Skin of body (tissue), 2 donors: ENCODE data around the gene KCTD17. TPM values are rescaled to one million over a fixed set of nuclear protein-coding genes. Genes with fewer than 3 reads are reported as not detected.

Source experiments
- DNase-seq: peaks from one replicate; lab custom pipeline; 2025; lab: John Stamatoyannopoulos, UW
- total RNA-seq: library from RNA; depleted of rRNA; stranded (reverse); fragments of >200 nt; gene quantifications from one replicate; pipeline ENCODE4 v1.2.3, GENCODE V29; 2014

Gene KCTD17
- total RNA-seq, 1 donor from 2014 or later, result 11.7 TPM

DNA sequence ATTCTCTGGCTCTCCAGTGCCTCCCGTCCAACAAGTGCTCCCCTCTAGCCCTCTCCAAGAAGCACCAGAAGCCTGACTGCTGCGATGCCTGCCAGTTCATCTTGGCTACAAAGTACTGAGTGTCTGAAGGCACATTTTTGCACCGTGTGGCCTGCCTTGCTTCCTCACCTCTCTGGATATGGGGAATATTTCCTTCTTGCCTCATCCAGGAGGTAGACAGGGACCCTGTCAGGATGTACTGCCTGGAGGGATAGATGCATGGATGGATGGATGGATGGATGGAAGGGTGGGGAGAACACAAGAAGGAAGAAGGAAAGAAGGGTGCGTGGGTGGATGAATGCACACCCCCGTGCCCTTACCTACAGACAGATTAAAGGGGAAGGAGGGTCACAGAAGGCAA is 27.6 kb downstream of the KCTD17 start:
- DNase-seq, result no peak

- DNase-seq, result no peak
Observed at GRCh38 chr22:37079668-37080171, 28.2 kb downstream of the KCTD17 start.

DNA sequence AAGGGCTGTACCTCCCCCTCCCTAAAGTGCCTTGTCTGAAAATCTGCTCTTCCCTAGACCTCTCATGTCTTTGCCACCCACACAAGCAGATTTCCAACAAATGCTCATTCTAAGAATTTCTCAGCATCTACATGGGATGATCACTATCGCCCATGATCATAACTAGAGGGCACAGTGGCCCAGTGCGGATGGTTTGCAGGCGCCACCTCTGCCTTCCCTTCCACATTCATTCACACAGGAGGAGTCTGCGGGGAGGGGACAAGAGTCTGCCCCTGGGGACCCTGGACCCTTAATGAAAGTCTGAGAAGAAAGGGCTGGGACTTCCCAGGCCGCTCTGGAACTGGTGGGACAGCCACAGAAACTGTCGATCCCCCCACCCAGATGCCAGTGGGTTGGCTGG is 28.9 kb downstream of the KCTD17 start:
- DNase-seq, result no peak

DNA sequence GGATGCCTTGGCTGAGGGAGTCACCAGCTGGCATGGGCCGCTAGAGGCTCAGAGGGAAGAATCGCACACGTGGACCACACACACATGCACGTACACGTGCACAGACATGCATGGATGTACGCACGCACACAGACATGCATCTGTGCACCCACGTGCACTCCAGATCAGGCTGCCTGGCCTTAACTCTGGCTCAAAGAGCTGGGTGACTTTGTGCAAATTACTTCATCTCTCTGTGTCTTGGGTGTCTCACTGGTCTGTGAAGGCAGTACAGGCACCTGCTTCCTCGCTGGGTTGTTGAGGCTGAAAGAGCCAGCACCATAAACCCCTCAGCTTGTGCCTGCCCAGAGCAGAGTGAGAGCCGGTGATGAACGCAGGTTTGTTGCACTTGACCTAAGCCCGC is 29.3 kb downstream of the KCTD17 start:
- DNase-seq, result no peak

- DNase-seq, result peak; percentile 10
Observed at GRCh38 chr22:37082251-37082873, 30.8 kb downstream of the KCTD17 start.

- no peak for DNase-seq
Observed at GRCh38 chr22:37083914-37084313, 32.4 kb downstream of the KCTD17 start.

DNA sequence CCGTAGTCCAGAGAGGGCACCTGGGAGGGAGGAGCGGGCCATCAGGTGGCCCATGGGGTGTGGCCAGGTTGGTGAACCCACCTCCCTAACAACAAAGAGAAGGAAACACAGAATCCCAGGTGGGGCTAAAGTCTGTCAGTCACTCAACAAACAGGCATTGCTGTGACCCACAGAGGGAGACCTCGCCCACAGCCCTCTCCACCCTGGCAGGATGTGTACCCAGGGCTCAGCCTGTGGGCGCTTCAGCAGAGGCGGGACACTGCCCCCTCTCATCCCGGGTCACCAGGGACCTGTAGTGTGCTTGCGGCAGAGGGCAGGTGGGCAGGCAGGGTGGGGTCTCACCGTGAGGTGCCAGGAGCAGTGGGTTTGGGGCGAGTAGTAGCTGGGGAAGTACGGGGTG is 32.8 kb downstream of the KCTD17 start:
- no peak for DNase-seq

- no peak for DNase-seq
Observed at GRCh38 chr22:37086184-37086583, 34.6 kb downstream of the KCTD17 start.

DNA sequence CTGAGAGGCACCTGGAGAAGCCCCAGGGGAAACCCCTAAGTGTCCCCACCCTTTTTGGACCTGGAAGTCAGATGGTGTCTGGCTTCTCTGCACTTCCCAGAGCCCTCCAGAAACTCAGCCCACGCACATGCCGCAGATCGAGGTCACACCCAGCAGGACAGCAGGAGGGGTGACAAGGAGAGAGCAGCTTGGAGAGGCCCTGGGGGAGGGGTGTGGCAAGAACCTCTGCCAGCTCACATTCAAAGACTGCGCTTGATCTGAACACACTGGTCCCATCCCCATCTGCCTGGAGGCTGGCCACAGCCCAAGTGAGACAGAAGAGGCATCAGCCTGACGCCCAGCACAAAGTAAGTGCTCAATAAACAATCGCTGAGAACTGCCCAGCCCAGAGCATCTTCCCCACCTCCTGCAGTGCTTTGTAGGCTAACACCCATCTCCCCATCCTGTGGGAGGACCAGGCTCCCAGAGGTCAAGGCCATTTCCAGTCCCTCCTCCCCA is 36.6 kb downstream of the KCTD17 start:
- no peak for DNase-seq

DNA sequence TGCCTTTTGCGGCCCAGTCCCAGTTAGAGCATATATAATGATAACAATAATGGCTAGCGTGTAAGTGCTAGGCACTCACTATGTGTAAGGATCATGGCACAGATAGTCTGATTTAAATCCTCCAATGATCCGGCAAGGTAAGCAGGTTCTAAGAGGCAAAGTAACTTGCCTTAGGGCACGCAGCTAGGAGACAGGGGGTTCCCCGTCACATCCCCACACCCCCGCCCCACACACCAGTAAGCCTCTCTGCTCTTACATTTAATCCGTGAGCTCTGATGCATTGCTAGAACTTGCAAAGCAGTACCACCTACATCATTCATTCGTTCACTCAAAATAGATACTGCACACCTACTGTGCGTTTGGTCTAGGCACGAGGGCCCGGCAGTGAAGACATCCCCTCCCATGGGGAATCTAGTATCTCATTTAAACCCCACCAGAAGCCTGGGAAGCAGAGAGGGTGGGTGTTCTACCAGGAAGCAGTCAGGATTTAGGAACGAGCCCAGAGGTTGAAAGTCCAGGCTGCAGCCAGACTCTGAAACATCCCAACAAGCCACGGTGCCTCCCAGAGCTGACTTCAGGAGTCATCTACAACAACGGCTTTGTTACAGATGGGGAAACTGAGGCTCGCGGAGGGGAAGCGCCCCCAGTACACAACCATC is 37.3 kb downstream of the KCTD17 start:
- no peak for DNase-seq

- no peak for DNase-seq
Observed at GRCh38 chr22:37089434-37089833, 37.9 kb downstream of the KCTD17 start.

- DNase-seq, result no peak
Observed at GRCh38 chr22:37090920-37091695, 39.6 kb downstream of the KCTD17 start.

DNA sequence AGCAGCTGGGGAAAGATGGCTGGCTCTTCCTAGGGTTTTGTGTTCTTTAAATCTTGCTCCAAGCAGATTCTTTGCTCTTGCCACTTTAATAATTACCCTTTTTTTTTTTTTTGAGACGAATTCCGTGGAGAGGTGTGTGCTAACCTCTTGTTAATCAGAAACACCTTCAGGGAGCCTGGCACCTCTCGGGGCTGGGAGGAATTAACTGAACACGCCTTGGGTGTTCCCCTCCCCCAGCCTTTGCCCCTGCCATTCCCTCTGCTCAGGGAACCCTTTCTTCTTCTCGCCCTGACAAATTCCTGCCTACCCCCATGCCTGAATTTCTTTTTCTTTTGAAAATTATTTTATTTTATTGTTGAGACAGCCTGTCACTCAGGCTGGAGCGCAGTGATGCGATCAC is 40.5 kb downstream of the KCTD17 start:
- DNase-seq, result no peak

- DNase-seq, result no peak
Observed at GRCh38 chr22:37092997-37093396, 41.5 kb downstream of the KCTD17 start.

- DNase-seq, result no peak
Observed at GRCh38 chr22:37094239-37094638, 42.7 kb downstream of the KCTD17 start.

DNA sequence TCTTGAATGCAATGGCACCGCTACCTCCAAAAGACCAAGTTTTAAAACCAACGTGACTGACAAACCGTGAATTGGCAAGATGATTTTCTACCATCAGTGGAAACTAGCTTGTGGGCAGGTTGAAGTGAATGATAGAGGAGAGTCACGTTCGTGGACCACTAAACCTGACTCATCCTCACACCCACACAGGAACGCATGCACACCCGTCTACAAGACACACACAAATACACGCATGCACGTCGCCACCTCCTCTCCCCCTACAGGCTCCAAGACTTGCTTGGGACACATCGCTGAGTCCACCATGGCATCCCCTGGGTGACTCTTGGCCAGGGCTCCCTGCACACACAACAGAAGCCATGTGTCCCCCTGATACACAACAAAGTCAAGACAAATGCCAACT is 43.6 kb downstream of the KCTD17 start:
- no peak for DNase-seq

GRCh38 chr22:37097346-37097745 is 45.8 kb downstream of the KCTD17 start:
- DNase-seq, result no peak

DNA sequence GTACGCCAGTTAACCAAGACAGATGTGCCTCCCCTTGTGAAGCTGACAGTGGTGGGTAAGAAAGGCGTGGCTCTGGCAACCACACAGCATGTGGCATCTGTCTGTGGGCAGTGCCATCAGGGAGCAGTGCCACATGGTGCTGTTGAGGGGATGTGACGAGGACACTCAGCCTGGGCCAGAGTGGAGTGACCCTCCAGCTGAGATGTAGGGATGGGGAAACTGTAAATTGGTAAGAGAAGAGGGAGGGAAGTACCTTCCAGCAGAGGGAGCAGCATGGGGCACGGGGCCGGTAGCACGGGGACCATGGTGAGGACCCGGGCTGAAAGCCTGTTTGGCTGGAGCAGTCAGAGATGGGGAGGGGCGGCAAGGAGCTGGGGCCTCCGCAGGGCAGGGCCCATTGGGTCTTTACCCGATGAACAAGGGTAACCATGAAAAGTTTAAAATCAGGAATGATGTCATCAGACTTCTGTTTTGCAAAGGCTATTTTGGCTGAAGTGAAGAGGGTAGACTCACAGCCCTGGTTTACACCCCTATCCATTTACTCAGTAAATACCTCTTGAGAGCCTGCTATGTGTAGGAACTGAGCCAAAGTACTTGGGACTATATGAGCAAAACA is 47.5 kb downstream of the KCTD17 start:
- DNase-seq, result no peak

DNA sequence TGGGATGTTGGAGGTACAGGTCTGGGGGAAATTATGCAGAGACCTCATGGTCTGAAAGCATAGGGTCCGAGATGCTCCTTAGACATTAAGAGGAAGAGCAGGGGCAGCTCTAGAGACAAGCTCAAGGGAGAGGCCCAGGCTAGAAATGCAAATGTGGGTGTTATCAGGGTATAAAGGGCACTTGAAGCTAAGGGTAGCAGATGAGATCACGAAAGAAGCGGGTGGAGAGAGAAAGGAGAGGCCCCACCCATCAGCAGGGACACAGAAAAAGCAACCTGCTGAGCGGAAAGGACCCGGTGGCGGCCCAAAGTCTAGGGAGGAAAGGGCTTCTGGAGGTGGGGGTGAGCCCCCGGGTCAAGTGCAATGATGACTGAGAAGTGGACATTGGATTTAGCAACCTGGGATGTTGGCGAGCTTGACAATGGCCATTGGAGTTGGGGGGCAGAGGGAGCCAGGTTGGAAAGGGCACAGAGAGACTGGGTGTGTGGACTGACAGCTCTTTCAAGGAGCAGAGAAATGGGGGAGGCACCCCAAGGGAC is 49.1 kb downstream of the KCTD17 start:
- no peak for DNase-seq

- DNase-seq, result no peak
Observed at GRCh38 chr22:37101311-37102066, 49.9 kb downstream of the KCTD17 start.

DNA sequence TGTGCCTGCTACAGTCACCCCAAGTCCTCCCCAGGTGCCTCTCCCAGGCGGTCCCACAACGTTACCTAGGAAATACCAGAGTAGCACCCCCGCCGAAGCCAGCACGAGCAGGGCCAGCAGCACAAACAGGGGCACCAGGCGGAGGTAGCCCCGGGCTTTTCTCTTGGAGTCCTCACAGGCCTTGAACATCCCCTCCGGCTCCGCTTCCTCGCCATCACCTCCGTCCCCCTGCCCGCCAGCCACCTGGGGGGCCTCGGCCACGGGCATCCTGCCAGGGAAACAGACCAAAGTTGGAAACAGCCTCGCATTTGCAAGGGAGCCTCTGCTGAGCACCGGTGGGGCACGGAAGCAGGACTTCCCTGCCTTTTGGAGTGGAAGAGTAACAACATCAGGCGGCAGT is 51.6 kb downstream of the KCTD17 start:
- DNase-seq, result no peak
